ENCODE measurements around the gene ITGAL. TPM values are rescaled to one million over a fixed set of nuclear protein-coding genes. Genes with fewer than 3 reads are reported as not detected.

ITGAL gene
- total RNA-seq (10 to 100 TPM; 19.9 to 60.2 TPM), polyA plus RNA-seq (ENCODE audit: insufficient read length in 6 of 6) (1 to 10 TPM; 2.9 to 6.0 (median 5.3) TPM)
- long read RNA-seq, donor 1, partial matches to known transcripts, result 0 of 2 reads
- long read RNA-seq, donor 1, other reads (novel, unspliced or antisense), result 0 of 2 reads
- long read RNA-seq, donor 2, result 0 reads
- long read RNA-seq, donor 3, result 0 reads
- long read RNA-seq, donor 4, partial matches to known transcripts, result 0 of 2 reads
- long read RNA-seq, donor 4, other reads (novel, unspliced or antisense), result 2 of 2 reads
- long read RNA-seq, donor 5, result 0 reads
- long read RNA-seq, donor 6, result 0 reads
- long read RNA-seq, donor 7, result 0 reads
- long read RNA-seq, donor 8, result 0 reads
- long read RNA-seq, donor 9, result 0 reads
- long read RNA-seq, donor 10, partial matches to known transcripts, result 3 of 4 reads
- long read RNA-seq, donor 10, other reads (novel, unspliced or antisense), result 1 of 4 reads
- long read RNA-seq, donor 11, result 0 reads
- long read RNA-seq, donor 12, full-length matches to known transcripts, result 1 of 1 reads
- long read RNA-seq, donor 12, partial matches to known transcripts, result 0 of 1 reads
- long read RNA-seq, donor 12, other reads (novel, unspliced or antisense), result 0 of 1 reads

GRCh38 chr16:30472328-30472942 is at the start of gene ITGAL:
Gene ITGAL, plus strand, starts transcription at chr16:30472742. Its CDS starts 96 bp downstream, at chr16:30472838.
- Histone ChIP-seq H3K4me1 (peaks cover 0 to 60% of the 10 kb centered on the region in 2 donors), H3K9me3 (no peaks in the 10 kb centered on the region), H3K4me3 (peak within 1 kb of the TSS; percentile 1 to 55), H3K36me3 (peaks cover 0 to 7% of the 10 kb centered on the region in 2 donors), H3K27ac (peak within 1 kb of the TSS; percentile 48 to 88), H3K27me3 (peaks cover 0 to 51% of the 10 kb centered on the region in 2 donors)
- peak; percentile 77 for ATAC-seq
- intact Hi-C loops (cut with DNase I), result no loop called here
- TF ChIP-seq CTCF (IDR thresholded peaks at IDR 0.05), result no peak
- DNase-seq, result peak in 2 of 4 donors; percentile 83 to 90

- Histone ChIP-seq H3K4me1 (peaks cover 0 to 27% of the 10 kb centered on the region in 2 donors), H3K27ac (no peak overlapping the region), H3K36me3 (peaks cover 0 to 46% of the 10 kb centered on the region in 2 donors), H3K9me3 (no peaks in the 10 kb centered on the region), H3K4me3 (no peak overlapping the region), H3K27me3 (no peaks in the 10 kb centered on the region)
- ATAC-seq (no peak), DNase-seq (no peak)
- intact Hi-C loops (cut with DNase I), result no loop called here
- no peak for TF ChIP-seq CTCF (IDR thresholded peaks at IDR 0.05)
These were observed 44.5 kb upstream of the ITGAL start for GRCh38 chr16:30428055-30428454.

- peaks cover 0 to 27% of the 10 kb centered on the region in 2 donors for H3K4me1 ChIP-seq
- no peak for DNase-seq
- peak overlapping the region in 1 of 2 donors; percentile 71 for H3K27ac ChIP-seq
- ATAC-seq, result no peak
- TF ChIP-seq CTCF (IDR thresholded peaks at IDR 0.05), result no peak
- H3K4me3 ChIP-seq, result peak overlapping the region; percentile 58 to 79
- intact Hi-C loops (cut with DNase I), result no loop called here
- H3K9me3 ChIP-seq, result no peaks in the 10 kb centered on the region
- no peaks in the 10 kb centered on the region for H3K27me3 ChIP-seq
- H3K36me3 ChIP-seq, result peaks cover 0 to 33% of the 10 kb centered on the region in 2 donors
These were observed 43.2 kb upstream of the ITGAL start for GRCh38 chr16:30429418-30429677.

- Histone ChIP-seq H3K36me3 (peaks cover 0 to 28% of the 10 kb centered on the region in 2 donors), H3K9me3 (no peaks in the 10 kb centered on the region), H3K27me3 (no peaks in the 10 kb centered on the region), H3K4me3 (peak within 1 kb of the TSS; percentile 58 to 79), H3K4me1 (peaks cover 0 to 27% of the 10 kb centered on the region in 2 donors), H3K27ac (peak within 1 kb of the TSS; percentile 37 to 71)
- peak; percentile 98 for ATAC-seq
- peak; percentile 91 to 96 (median 94) for DNase-seq
- peak; percentile 63 to 82 for TF ChIP-seq CTCF (IDR thresholded peaks at IDR 0.05)
- intact Hi-C loops (cut with DNase I), result no loop called here
These were observed 42.7 kb upstream of the ITGAL start, which contains the start of gene DCTPP1 for GRCh38 chr16:30429678-30430427. Gene DCTPP1, minus strand, starts transcription at chr16:30430030. Its CDS starts 50 bp downstream, at chr16:30429980.
